Measurements from ENCODE around the gene FADS2. TPM values are rescaled to one million over a fixed set of nuclear protein-coding genes. Genes with fewer than 3 reads are reported as not detected.

The FADS2 gene
- total and polyA plus RNA-seq, 9 of the 15 experiments (the other 6 are each of a cell fraction or from before 2014, with no cell fraction given), result 2.9 to 42.8 (median 16.2) TPM

GRCh38 chr11:61814247-61814957, 13.7 kb upstream of the FADS2 start (continued):
- TF ChIP-seq SMARCA5 (IDR thresholded peaks at IDR 0.05) (peak; percentile 60; the same call in 1 of the 2 replicates), ESRRB (CRISPR knock-in tag; IDR thresholded peaks at IDR 0.05; ENCODE audit: borderline replicate concordance) (0 out of 2 replicates have a peak, but pooled peaks have one; percentile 26), NR1H2 (CRISPR knock-in tag; IDR thresholded peaks at IDR 0.05) (peak; percentile 33; the same call in 1 of the 2 replicates), GATA2 (CRISPR knock-in tag; IDR thresholded peaks at IDR 0.05) (peak; percentile 19; the same call in 1 of the 2 replicates), ZNF584 (CRISPR knock-in tag; IDR thresholded peaks at IDR 0.05; ENCODE audit: low read depth) (0 out of 2 replicates have a peak, but pooled peaks have one; percentile 36), RBM25 (IDR thresholded peaks at IDR 0.05; ENCODE audit: low read depth, low read length, severe bottlenecking) (peak; percentile 36), CC2D1A (IDR thresholded peaks at IDR 0.05) (peak; percentile 41; the same call in 1 of the 2 replicates), ZNF3 (CRISPR knock-in tag; IDR thresholded peaks at IDR 0.05) (peak; percentile 39; the same call in 1 of the 2 replicates), ZEB2 (IDR thresholded peaks at IDR 0.05) (0 out of 2 replicates have a peak, but pooled peaks have one; percentile 20), GTF2E2 (tag; IDR thresholded peaks at IDR 0.05) (0 out of 2 replicates have a peak, but pooled peaks have one; percentile 4), FOXM1 (IDR thresholded peaks at IDR 0.05; ENCODE audit: low read depth) (peak; percentile 31; the same call in 1 of the 2 replicates), FOXM1 (CRISPR knock-in tag; IDR thresholded peaks at IDR 0.05; ENCODE audit: low read depth) (no peak), NFRKB (IDR thresholded peaks at IDR 0.05; ENCODE audit: low read depth) (peak; percentile 78), FOS (IDR thresholded peaks at IDR 0.05; ENCODE audit: extremely low read depth, insufficient read length) (peak; percentile 62), TAF7 (tag; IDR thresholded peaks at IDR 0.05) (0 out of 2 replicates have a peak, but pooled peaks have one; percentile 32), FOXA3 (CRISPR knock-in tag; conservative IDR thresholded peaks at IDR 0.05 in 1 of 2, IDR thresholded peaks at IDR 0.05 in 1 of 2) (0 out of 4 replicates have a peak, but pooled peaks of 1 of the 2 experiments have one; percentile 17), SUPT5H (IDR thresholded peaks at IDR 0.05) (peak; percentile 49), SIRT6 (IDR thresholded peaks at IDR 0.05; ENCODE audit: low read depth, low read length) (peak; percentile 39), SMARCE1 (IDR thresholded peaks at IDR 0.05) (no peak; the same call in 1 of the 2 replicates), ASH1L (IDR thresholded peaks at IDR 0.05; ENCODE audit: borderline replicate concordance, low read depth, partially characterized antibody) (peak; percentile 18), OTX1 (CRISPR knock-in tag; IDR thresholded peaks at IDR 0.05) (peak; percentile 79; the same call in 1 of the 2 replicates), HDAC2 (IDR thresholded peaks at IDR 0.05) (no peak), SRF (CRISPR knock-in tag; IDR thresholded peaks at IDR 0.05) (0 out of 4 replicates have a peak, but pooled peaks of 1 of the 2 experiments have one; percentile 4), MTF1 (CRISPR knock-in tag; IDR thresholded peaks at IDR 0.05; ENCODE audit: borderline replicate concordance) (0 out of 2 replicates have a peak, but pooled peaks have one; percentile 20), CUX1 (CRISPR knock-in tag; IDR thresholded peaks at IDR 0.05) (no peak)
